RCC 7860 (cell line): ENCODE data around the gene DUOXA1.

Source experiments
- DNase-seq: peaks from one replicate; pipeline ENCODE4 v3.0.0-alpha.2; 2015; ENCODE audit warnings: low spot score
- FAIRE-seq: peaks from 2 replicates; lab custom pipeline; 2012; peaks lifted over from hg19 to GRCh38; lab: Jason Lieb, UNC

The DUOXA1 gene, protein sequence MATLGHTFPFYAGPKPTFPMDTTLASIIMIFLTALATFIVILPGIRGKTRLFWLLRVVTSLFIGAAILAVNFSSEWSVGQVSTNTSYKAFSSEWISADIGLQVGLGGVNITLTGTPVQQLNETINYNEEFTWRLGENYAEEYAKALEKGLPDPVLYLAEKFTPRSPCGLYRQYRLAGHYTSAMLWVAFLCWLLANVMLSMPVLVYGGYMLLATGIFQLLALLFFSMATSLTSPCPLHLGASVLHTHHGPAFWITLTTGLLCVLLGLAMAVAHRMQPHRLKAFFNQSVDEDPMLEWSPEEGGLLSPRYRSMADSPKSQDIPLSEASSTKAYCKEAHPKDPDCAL

DNA sequence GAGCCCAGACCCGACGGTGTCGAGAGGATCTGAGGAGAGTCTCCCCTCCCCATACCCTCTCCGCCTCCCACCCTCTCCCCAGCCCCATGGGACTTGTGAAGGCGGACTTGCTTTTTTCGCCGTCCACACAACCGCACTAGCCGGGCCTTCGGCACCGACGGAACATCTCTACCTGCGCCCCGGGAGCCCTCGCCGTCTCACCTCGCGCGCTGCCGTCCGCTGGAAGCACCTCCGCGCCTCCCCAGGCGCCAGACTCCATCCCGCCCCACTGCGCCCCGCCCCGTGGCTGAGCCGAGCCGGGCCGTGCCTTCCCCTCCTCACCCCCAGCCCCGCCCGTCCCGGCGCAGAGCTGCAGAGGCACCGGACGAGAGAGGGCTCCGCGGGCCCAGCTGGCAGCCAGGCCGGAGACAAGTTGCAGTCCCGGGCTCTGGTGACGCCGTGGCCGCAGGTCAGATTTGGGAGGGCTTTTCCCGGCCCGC, at the start of gene DUOXA1, which contains the start of gene DUOX1:
DUOXA1 (minus strand) TSS at position 229 of the 479 bp plus-strand sequence. CDS start 6,865 bp downstream, outside the sequence.
DUOX1 (plus strand) TSS at position 344 of the 479 bp plus-strand sequence. CDS start 1,973 bp downstream, outside the sequence.
- DNase-seq (no peak), FAIRE-seq (no peak)

- DNase-seq = no peak
- FAIRE-seq = no peak
Observed at GRCh38 chr15:45177285-45177684, 47.6 kb upstream of the DUOXA1 start.

GRCh38 chr15:45174577-45174976, 44.9 kb upstream of the DUOXA1 start:
- DNase-seq (no peak), FAIRE-seq (no peak)

DNA sequence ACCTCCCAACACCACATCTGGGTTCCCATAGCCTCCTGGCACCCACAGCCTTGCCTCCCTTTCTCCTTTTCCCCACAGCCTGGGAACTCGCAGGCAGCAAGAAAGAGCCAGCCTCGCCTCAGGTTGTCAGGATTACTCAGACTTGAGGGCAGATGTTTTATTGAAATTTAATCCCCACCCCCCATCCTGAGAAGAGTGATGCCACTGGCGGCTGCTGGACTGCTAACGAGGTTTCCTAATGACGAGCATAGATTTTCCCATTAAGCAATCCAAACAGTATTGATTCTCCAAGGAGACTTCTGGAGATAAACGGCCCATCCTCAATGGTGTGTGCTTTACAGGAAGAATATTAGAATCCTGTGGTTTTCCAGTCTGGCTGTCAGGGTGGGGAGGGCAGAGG, 44.4 kb upstream of the DUOXA1 start:
- DNase-seq = no peak
- FAIRE-seq = no peak

DNA sequence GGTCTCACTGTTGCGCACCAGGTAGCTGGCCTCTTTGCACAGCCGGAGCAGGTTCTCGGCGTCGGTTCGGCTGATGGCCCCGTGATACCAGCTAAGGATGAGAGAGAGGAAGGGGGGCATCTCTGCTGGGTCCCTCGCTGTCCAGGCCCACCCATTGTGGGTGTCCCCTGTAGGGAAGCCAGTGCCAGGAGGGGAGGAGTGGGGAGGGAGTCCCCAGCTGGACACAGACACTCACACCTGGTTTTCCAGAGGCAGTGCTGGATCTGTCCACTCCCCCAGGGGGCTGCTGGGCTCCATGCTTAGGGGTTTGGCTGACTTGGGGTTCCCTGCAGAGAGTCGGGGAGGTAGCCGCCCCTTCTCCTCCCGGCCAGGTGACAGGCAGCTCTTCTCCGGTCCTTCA, 42.2 kb upstream of the DUOXA1 start:
- DNase-seq (no peak), FAIRE-seq (no peak)

- DNase-seq (no peak), FAIRE-seq (no peak)
Observed at GRCh38 chr15:45169608-45170480, 40.2 kb upstream of the DUOXA1 start.

GRCh38 chr15:45168751-45169551, 39.3 kb upstream of the DUOXA1 start:
- FAIRE-seq (no peak), DNase-seq (no peak)

DNA sequence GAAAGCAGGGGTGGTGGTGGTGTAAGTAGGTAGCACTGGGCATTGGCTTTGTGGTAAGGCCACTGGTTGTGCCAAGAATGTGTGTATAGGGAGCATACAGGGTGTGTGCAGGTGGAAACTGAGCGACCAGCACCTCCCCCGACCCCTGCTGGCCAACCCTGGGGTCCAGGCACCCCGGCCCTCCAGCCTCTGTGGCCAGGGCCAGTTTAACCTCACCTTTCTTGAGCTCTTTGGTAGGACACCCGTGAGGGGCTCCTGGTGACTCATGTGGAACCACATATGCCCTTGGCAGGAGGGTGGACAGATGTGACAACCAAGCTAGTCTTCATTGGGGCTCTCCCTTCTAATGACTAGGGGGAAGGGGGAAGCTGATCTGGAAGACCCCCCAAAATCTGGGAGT, 38.6 kb upstream of the DUOXA1 start:
- FAIRE-seq (no peak), DNase-seq (no peak)

DNA sequence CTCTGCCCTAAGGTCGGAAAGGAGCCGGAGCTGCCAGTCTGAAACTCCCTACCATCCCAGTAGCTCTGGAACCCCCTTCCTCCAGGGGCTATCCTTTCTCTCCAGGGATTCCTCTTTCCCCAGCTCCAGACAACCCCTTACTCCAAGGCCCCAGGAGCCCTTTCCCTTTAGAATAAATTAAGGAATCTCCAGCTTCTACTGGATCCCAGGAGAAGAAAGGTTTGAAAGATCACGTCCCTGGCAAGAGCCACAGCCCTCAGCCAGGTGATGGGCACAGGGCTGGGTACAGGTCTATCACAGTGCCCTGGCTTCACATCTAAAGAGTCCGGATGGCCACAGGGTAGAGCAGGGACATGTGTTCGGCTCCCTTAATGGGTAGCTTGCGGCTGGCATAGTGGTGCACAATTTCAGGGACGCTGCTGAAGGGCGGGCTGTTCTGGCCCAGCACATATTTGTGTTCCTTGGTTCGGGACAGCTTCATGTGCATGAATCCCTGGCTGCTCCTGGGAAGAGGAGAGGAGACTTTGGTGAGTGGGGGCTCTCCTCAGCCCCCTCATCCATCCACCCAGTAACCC, 38.0 kb upstream of the DUOXA1 start:
- DNase-seq (no peak), FAIRE-seq (no peak)

DNA sequence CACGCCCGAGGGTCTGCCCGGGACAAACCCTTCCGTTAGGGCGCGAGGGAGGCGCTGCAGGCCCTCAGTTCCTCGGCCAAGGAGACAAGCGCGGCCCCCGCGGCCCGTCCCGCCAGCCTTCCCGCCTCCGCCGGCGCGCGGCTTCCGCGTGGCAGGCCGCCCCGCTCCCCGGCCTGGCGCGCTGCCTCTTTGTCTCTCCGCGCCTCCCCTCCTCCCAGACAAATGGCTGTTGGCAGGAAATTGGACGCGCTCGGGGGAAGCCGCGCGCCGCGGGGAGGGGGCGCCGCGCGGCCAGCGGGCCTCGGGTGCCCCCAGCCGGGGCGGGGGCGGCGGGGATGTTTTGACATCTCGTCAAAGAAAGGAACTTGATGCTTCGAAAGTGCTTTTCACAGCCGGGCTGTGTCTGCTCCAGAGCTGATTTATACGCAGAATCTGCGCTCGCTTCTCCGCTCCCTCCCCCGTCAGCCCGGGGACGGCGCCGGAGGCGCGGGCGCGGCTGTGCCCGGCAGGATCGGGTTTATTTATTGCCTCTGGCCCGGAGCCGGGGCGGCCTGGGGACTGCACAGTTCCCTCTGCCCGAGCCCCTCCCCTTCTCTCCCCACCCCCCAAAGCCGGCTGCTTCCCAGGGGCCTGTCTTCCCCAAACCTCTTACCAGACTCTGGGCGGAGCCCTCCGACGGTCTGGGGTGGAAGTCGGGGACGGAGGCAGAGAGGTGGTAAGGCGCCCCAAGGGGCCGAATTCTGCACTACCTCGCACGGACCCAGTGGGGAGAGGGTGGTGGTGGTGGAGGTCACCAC, 37.4 kb upstream of the DUOXA1 start:
- FAIRE-seq (no peak), DNase-seq (peak; percentile 64)

DNA sequence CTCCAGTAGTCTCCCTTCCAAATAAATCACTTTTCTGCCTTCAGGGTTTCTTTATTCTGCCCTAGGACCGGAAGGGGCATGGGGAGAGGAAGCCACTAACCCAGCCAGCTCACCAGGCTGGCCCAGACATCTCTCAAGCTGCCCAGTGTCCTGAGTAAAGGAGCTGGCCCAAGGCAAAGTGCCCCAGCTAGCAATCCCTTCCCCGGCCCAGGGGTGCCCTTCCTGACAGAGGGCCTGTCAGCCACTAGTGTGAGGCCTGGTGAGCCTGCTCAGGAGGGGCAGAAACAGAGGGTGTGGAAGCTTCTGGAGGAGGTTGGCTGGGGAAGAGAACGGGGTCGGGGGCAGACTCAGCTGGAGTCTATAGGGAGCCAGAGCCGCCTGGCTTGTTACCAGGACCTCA, 35.9 kb upstream of the DUOXA1 start:
- DNase-seq = no peak
- no peak for FAIRE-seq

DNA sequence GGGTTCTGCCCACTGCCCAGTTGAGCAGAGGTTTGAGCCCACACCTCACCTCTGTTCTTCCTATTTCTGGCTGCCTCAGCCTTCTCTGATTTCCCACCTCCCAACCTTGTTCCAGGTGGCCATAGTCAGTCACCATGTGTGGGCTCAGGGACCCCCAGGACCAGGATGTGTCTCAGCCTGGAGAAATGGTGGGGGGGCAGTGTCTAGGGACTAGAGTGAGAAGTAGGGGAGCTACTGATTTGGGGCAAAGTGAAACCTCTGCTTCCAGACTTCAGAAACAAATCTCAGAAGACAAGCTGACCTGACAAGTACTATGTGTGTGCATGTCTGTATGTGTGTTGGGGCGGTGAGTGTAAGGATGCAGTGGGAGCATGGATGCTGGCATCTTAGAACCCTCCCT, 35.2 kb upstream of the DUOXA1 start:
- no peak for FAIRE-seq
- DNase-seq = no peak

DNA sequence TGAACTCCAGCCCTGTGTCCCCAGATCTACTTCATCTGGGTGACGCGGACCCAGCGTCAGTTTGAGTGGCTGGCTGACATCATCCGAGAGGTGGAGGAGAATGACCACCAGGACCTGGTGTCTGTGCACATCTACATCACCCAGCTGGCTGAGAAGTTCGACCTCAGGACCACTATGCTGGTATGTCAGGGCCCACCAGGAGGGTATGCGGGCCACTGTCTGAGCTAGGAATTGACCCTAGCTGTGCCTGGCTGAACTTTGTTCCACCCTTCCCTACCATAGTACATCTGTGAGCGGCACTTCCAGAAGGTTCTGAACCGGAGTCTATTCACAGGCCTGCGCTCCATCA, 33.8 kb upstream of the DUOXA1 start:
- FAIRE-seq = no peak
- no peak for DNase-seq

GRCh38 chr15:45162771-45163507, 33.3 kb upstream of the DUOXA1 start:
- no peak for FAIRE-seq
- DNase-seq = peak; percentile 68

DNA sequence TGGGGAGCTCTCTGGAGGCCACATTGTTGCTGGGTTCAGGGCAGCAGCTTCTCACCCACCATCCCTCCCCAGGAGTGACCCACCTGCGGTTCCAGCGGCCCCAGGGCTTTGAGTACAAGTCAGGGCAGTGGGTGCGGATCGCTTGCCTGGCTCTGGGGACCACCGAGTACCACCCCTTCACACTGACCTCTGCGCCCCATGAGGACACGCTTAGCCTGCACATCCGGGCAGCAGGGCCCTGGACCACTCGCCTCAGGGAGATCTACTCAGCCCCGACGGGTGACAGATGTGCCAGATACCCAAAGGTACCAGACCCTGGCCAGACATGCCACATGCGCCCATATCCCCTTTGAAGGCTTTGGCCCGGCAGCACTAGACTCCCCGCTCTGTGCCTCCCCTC, 32.0 kb upstream of the DUOXA1 start:
- FAIRE-seq (no peak), DNase-seq (no peak)

DNA sequence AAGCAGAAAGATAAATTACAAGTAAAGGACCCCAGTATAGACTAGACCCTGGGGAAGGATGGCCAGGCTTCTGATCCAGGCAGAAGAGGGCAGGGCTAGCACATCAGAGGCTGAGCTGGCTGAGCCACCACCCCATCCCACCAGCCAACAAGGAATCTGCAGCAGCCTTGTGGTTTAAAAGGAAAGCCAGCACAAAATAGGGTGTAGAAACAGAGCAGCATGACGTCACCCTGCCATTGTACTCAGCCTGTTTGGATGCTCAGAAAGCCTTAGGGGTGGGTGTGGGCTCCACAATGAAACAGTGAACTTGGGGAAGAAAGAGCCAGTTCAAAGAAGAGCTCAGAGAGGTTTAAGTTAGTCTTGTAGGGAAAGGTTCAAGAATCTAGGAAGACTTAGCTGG, 28.3 kb upstream of the DUOXA1 start:
- DNase-seq (no peak), FAIRE-seq (no peak)

GRCh38 chr15:45156744-45157455, 27.2 kb upstream of the DUOXA1 start:
- DNase-seq (no peak), FAIRE-seq (no peak)

- DNase-seq = no peak
- no peak for FAIRE-seq
Observed at GRCh38 chr15:45155739-45156138, 26.1 kb upstream of the DUOXA1 start.
